A549 (cell line): ENCODE results near the gene MLPH. TPM values are rescaled to one million over a fixed set of nuclear protein-coding genes. Genes with fewer than 3 reads are reported as not detected.
A peak's percentile ranks its signal among the peaks of the same experiment; 100 is the strongest.

ENCODE experiments used
- ATAC-seq, 2 experiments: fragments of 200-7000 bp in 1 of 2; fragments of >200 bp in 1 of 2; cut with Nextera tagmentation in 1 of 2; cut with Tn5 transposase in 1 of 2; 3 replicates each; pipeline versions ENCODE4 v1.8.0 to v1.9.1; 2018 to 2020; ENCODE audit warnings: mild to moderate bottlenecking in 1 of 2, moderate library complexity in 1 of 2
- CTCF ChIA-PET: fragments of 300-600 bp; sonication (Branson Sonifier 250); formaldehyde crosslinking; extraction: SDS; loops from one replicate; lab custom pipeline; 2021; ENCODE audit warnings: antibody characterized with exemption, inconsistent platforms; lab: Yijun Ruan, JAX
- POLR2A ChIA-PET: fragments of 350-600 bp; formaldehyde crosslinking; extraction: SDS; loops from one replicate; lab custom pipeline; 2021; ENCODE audit warnings: antibody characterized with exemption, inconsistent platforms; lab: Yijun Ruan, JAX
- DNase-seq, 2 experiments: peaks; one replicate each; pipeline versions ENCODE4 v3.0.0 to v3.0.0-alpha.2; 2011 to 2016; ENCODE audit warnings: low read depth in 1 of 2, low spot score in 1 of 2
- FAIRE-seq: peaks from 2 replicates; lab custom pipeline; 2011; peaks lifted over from hg19 to GRCh38; lab: Jason Lieb, UNC
- H3K27ac ChIP-seq, 2 experiments: fragments of >200 bp; sonication (Bioruptor Twin); formaldehyde crosslinking; 3 replicates each; pipeline ENCODE4 v1.5.1; 2016 to 2017
- H3K4me1 ChIP-seq: fragments of >200 bp; sonication (Bioruptor Twin); formaldehyde crosslinking; 3 replicates; pipeline ENCODE4 v1.6.1; 2016
- H3K4me2 ChIP-seq: fragments of >200 bp; sonication (Bioruptor Twin); formaldehyde crosslinking; 3 replicates; pipeline ENCODE4 v1.6.1; 2016
- H3K4me3 ChIP-seq: fragments of >200 bp; sonication (Bioruptor Twin); formaldehyde crosslinking; 3 replicates; pipeline ENCODE4 v1.5.1; 2016
- H3K9me3 ChIP-seq: fragments of >200 bp; sonication (Bioruptor Twin); formaldehyde crosslinking; 3 replicates; pipeline ENCODE4 v1.6.1; 2016
- BCL3 ChIP-seq: fragments of >200 bp; sonication (Bioruptor Twin); formaldehyde crosslinking; IDR thresholded peaks from 3 replicates; pipeline ENCODE4 v1.6.1; 2016
- BHLHE40 ChIP-seq: IDR thresholded peaks from 2 replicates; pipeline ENCODE4 v1.6.1; 2012; ENCODE audit warnings: low read depth, low read length, inconsistent platforms
- CBX2 ChIP-seq: fragments of 200-600 bp; sonication (generic); IDR thresholded peaks from 2 replicates; pipeline ENCODE4 v1.6.1; 2016; ENCODE audit warnings: low read depth, mild to moderate bottlenecking, borderline replicate concordance
- CHD4 ChIP-seq: fragments of 200-600 bp; sonication (generic); IDR thresholded peaks from 2 replicates; pipeline ENCODE4 v1.6.1; 2016; ENCODE audit warnings: antibody characterized with exemption, mild to moderate bottlenecking, borderline replicate concordance
- ESRRA ChIP-seq: fragments of 150-350 bp; IDR thresholded peaks from 2 replicates; pipeline ENCODE4 v1.6.1; 2014; ENCODE audit warnings: mild to moderate bottlenecking, low read length, borderline replicate concordance
- FOSB ChIP-seq: fragments of 250-450 bp; sonication (Bioruptor Pico); IDR thresholded peaks from 2 replicates; pipeline ENCODE4 v1.5.0; 2020; ENCODE audit warnings: mild to moderate bottlenecking, moderate library complexity
- FOXS1 ChIP-seq: fragments of 250-450 bp; sonication (Bioruptor Pico); IDR thresholded peaks from 2 replicates; pipeline ENCODE4 v1.5.0; 2020; ENCODE audit warnings: mild to moderate bottlenecking, moderate library complexity
- HDAC2 ChIP-seq: fragments of 200-600 bp; sonication (generic); IDR thresholded peaks from 2 replicates; pipeline ENCODE4 v1.6.1; 2016
- HOXB13 ChIP-seq: fragments of 250-450 bp; sonication (Bioruptor Pico); IDR thresholded peaks from 2 replicates; pipeline ENCODE4 v1.5.0; 2020; ENCODE audit warnings: low read depth, mild to moderate bottlenecking, moderate library complexity
- JUNB ChIP-seq: fragments of >200 bp; sonication (Bioruptor Twin); formaldehyde crosslinking; IDR thresholded peaks from 2 replicates; pipeline ENCODE4 v1.6.1; 2016
- POLR2AphosphoS2 ChIP-seq: conservative IDR thresholded peaks from 2 replicates; pipeline ENCODE4 v1.6.1; 2012; ENCODE audit warnings: low read length, improper control_type of control experiment, inconsistent platforms
- RAD21 ChIP-seq, 2 experiments: fragments of >200 bp in 1 of 2; sonication (Bioruptor Twin) in 1 of 2; formaldehyde crosslinking in 1 of 2; IDR thresholded peaks in 1 of 2; conservative IDR thresholded peaks in 1 of 2; 2 replicates in 1 of 2; 3 replicates in 1 of 2; pipeline ENCODE4 v1.6.1; 2012 to 2018; ENCODE audit warnings: inconsistent platforms in 1 of 2
- RCOR1 ChIP-seq: fragments of 150-350 bp; IDR thresholded peaks from 2 replicates; pipeline ENCODE4 v1.6.1; 2014; ENCODE audit warnings: antibody characterized with exemption, low read length, low read depth
- TP53 ChIP-seq: fragments of 250-450 bp; sonication (Bioruptor Pico); IDR thresholded peaks from 2 replicates; pipeline ENCODE4 v1.5.0; 2021; ENCODE audit warnings: mild to moderate bottlenecking, moderate library complexity
- WGBS: methylation state at CpG from one replicate; pipeline ENCODE4 v1.1.6; 2017; ENCODE audit errors: missing lambda C conversion rate; 5-methylcytosine and 5-hydroxymethylcytosine counted together
- polyA plus RNA-seq, 4 experiments: library from polyadenylated mRNA; depleted of rRNA in 3 of 4; stranded (reverse); fragments of >200 nt; fragmentation: RNase III in 1 of 4; extraction: RNeasy Plus Mini Kit Qiagen cat#74134 plus additional on column Dnase treatment in 1 of 4; gene quantifications; 2 replicates in 3 of 4; 3 replicates in 1 of 4; pipeline ENCODE4 v1.2.3, GENCODE V29; 2011 to 2017
- TF ChIP-seq, protein P1 (sequence below): fragments of 450-650 bp; IDR thresholded peaks from 2 replicates; pipeline ENCODE4 v1.6.1; 2014; ENCODE audit warnings: antibody characterized with exemption
- TF ChIP-seq, protein P2 (sequence below): fragments of >200 bp; sonication (Bioruptor Twin); formaldehyde crosslinking; IDR thresholded peaks from 2 replicates; pipeline ENCODE4 v1.6.1; 2016
- TF ChIP-seq, protein P3 (sequence below): fragments of 200-600 bp; sonication (generic); IDR thresholded peaks from 2 replicates; pipeline ENCODE4 v1.6.1; 2016; ENCODE audit warnings: antibody characterized with exemption, mild to moderate bottlenecking, moderate library complexity

The MLPH gene
- polyA plus RNA-seq, 2 of the 4 experiments (the other 2 are of a cell fraction): 218 to 350 TPM

GRCh38 chr2:237513693-237514092, 26.6 kb downstream of the MLPH start:
- no peak overlapping the region for H3K4me2 ChIP-seq
- TF ChIP-seq CHD4 (no peak), CBX2 (no peak), JUNB (no peak), RCOR1 (no peak), HOXB13 (no peak), FOXS1 (CRISPR knock-in tag) (no peak), BCL3 (no peak), ESRRA (no peak), FOSB (no peak), TP53 (CRISPR knock-in tag) (no peak), POLR2AphosphoS2 (no peak), HDAC2 (no peak)
- TF ChIP-seq, protein P1, sequence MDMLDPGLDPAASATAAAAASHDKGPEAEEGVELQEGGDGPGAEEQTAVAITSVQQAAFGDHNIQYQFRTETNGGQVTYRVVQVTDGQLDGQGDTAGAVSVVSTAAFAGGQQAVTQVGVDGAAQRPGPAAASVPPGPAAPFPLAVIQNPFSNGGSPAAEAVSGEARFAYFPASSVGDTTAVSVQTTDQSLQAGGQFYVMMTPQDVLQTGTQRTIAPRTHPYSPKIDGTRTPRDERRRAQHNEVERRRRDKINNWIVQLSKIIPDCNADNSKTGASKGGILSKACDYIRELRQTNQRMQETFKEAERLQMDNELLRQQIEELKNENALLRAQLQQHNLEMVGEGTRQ: no peak
- TF ChIP-seq, protein P2, sequence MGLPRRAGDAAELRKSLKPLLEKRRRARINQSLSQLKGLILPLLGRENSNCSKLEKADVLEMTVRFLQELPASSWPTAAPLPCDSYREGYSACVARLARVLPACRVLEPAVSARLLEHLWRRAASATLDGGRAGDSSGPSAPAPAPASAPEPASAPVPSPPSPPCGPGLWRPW: no peak
- TF ChIP-seq, protein P3, sequence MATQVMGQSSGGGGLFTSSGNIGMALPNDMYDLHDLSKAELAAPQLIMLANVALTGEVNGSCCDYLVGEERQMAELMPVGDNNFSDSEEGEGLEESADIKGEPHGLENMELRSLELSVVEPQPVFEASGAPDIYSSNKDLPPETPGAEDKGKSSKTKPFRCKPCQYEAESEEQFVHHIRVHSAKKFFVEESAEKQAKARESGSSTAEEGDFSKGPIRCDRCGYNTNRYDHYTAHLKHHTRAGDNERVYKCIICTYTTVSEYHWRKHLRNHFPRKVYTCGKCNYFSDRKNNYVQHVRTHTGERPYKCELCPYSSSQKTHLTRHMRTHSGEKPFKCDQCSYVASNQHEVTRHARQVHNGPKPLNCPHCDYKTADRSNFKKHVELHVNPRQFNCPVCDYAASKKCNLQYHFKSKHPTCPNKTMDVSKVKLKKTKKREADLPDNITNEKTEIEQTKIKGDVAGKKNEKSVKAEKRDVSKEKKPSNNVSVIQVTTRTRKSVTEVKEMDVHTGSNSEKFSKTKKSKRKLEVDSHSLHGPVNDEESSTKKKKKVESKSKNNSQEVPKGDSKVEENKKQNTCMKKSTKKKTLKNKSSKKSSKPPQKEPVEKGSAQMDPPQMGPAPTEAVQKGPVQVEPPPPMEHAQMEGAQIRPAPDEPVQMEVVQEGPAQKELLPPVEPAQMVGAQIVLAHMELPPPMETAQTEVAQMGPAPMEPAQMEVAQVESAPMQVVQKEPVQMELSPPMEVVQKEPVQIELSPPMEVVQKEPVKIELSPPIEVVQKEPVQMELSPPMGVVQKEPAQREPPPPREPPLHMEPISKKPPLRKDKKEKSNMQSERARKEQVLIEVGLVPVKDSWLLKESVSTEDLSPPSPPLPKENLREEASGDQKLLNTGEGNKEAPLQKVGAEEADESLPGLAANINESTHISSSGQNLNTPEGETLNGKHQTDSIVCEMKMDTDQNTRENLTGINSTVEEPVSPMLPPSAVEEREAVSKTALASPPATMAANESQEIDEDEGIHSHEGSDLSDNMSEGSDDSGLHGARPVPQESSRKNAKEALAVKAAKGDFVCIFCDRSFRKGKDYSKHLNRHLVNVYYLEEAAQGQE: no peak
- H3K27ac ChIP-seq: peak overlapping the region; percentile 97 to 98
- CTCF ChIA-PET: interaction anchor here (0.9 to 10.2 kb wide), 27 partner anchors 7 to 393 kb away, joined by 3 to 146 read pairs (median 13); partner anchors contain the start of gene MLPH
- FAIRE-seq (no peak), ATAC-seq (no peak), DNase-seq (no peak)
- no peaks in the 10 kb centered on the region for H3K9me3 ChIP-seq
- H3K4me1 ChIP-seq: peaks cover 51% of the 10 kb centered on the region
- POLR2A ChIA-PET: interaction anchor here (4.2 kb wide), 1 partner anchor 12 kb away, joined by 19 read pairs; no protein-coding TSS in a partner anchor
- no peak overlapping the region for H3K4me3 ChIP-seq
- WGBS: 94% methylated on average over 9 of the region's 9 CpGs

DNA sequence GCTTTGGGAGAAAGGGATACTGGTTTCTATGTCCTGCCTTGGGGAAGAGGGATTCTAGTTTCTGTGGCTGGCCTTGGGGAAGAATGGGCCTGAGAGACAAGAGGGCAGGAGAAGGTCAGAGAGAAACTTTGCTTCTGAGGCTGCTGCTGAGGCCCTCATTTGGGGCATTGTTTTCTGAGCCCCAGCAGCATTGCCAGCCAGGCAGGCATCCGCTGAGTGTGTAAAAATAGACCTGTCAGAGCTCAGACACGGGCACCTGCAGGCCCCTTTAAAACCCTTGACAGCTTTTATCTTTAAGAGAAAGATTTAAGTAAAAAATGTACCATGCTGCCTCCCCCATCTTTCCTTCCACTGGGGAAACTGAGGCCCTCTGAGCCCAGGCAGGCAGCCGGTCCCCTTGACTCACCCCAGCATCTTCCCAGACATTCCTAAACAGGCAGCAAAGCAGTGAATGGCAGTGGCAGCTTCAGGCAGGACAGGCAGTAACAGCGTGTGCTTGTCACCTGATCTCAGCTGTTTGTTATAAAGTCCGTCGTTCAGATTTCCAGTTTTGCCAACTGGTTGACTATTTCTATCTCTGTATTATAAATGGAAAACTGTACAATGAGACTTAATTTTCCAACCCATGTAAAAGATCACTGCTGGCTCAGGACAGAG, 27.6 kb downstream of the MLPH start:
- no peak overlapping the region for H3K4me3 ChIP-seq
- ATAC-seq: no peak
- TF ChIP-seq RAD21 (conservative IDR thresholded peaks at IDR 0.05 in 1 of 2, IDR thresholded peaks at IDR 0.05 in 1 of 2) (no peak), BCL3 (no peak), BHLHE40 (no peak)
- TF ChIP-seq, protein P1: no peak

More for the DNA sequence above, 27.6 kb downstream of the MLPH start:
- 90% methylated on average over 6 of the region's 6 CpGs for WGBS
- Histone ChIP-seq H3K9me3 (no peaks in the 10 kb centered on the region), H3K27ac (peak overlapping the region; percentile 14 to 98; a peak in 4 of 6 replicates), H3K4me2 (no peak overlapping the region), H3K4me1 (peaks cover 42% of the 10 kb centered on the region)
- DNase-seq: no peak
- CTCF ChIA-PET: interaction anchor here (1.2 to 10.2 kb wide), 3 partner anchors 11 to 58 kb away, joined by 6 to 146 read pairs (median 12); no protein-coding TSS in a partner anchor
- POLR2A ChIA-PET: no interaction called here
- no peak for FAIRE-seq
